Measurements from ENCODE around the gene PLAAT1. TPM values are rescaled to one million over a fixed set of nuclear protein-coding genes. Genes with fewer than 3 reads are reported as not detected.

Gene PLAAT1
- total RNA-seq, 1 donor from 2014 or later, result 0.96 TPM

GRCh38 chr3:193228206-193228605 is 12.8 kb upstream of the PLAAT1 start:
- intact Hi-C loops (cut with DNase I), result no loop called here
- Histone ChIP-seq H3K9me3 (no peaks in the 10 kb centered on the region), H3K27me3 (peaks cover 4% of the 10 kb centered on the region), H3K4me1 (no peaks in the 10 kb centered on the region), H3K4me3 (no peak overlapping the region), H3K27ac (no peak overlapping the region), H3K36me3 (no peaks in the 10 kb centered on the region)
- TF ChIP-seq CTCF (IDR thresholded peaks at IDR 0.05), result no peak
- DNase-seq, result no peak
- ATAC-seq, result no peak

DNA sequence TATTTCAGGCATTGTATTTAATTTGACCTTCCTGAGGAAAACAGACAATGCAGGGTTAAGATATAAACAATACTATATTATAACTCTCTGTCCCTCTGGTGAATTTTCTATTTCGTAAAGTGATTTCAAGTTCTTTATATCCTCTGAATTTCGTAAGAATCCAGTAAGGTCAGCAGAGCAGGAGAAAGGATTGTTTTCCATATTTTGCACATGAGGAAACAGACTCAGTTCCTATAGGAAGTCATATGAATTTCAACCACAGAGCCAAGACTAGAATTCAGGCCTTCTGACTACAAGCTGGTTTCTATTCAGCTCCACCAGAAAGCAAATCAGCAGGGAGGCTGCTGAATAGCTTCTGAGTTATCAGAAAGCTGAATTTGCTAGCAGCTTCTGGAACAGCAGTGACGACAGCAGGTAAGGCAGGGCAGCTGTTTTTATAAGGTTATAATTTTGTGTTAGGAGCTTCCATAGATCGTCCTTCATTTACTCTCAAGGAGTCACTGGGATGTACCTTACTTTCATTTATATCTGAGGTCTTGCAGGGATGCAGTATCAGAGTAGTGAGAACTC is 11.1 kb upstream of the PLAAT1 start:
- ATAC-seq (no peak), DNase-seq (no peak)
- H3K4me1 ChIP-seq, result no peaks in the 10 kb centered on the region
- H3K36me3 ChIP-seq, result no peaks in the 10 kb centered on the region
- no peak overlapping the region for H3K27ac ChIP-seq
- no peaks in the 10 kb centered on the region for H3K9me3 ChIP-seq
- peaks cover 4% of the 10 kb centered on the region for H3K27me3 ChIP-seq
- H3K4me3 ChIP-seq, result no peak overlapping the region
- TF ChIP-seq CTCF (IDR thresholded peaks at IDR 0.05), result no peak
- intact Hi-C loops (cut with DNase I), result no loop called here

DNA sequence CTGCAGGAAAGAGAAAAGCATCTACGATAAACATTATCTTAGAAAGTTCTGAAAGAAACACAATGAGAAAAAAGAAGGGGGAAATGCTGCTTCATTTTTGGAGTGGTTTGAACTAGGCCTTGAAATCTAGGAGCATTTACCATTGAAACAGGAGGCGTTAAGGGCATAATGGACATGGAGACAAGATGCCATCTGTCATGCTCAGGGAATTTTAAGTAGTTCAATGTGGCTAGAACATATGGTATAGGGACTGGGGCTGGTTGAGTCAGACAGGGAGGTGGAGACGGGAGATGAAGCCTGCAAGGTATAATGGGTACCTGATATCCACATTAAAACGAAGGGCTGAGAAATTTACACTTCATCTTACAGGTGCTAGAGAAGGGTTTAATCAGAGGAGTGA is 10.4 kb upstream of the PLAAT1 start:
- intact Hi-C loops (cut with DNase I), result no loop called here
- no peaks in the 10 kb centered on the region for H3K36me3 ChIP-seq
- ATAC-seq (no peak), DNase-seq (no peak)
- no peaks in the 10 kb centered on the region for H3K9me3 ChIP-seq
- H3K27ac ChIP-seq, result no peak overlapping the region
- TF ChIP-seq CTCF (IDR thresholded peaks at IDR 0.05), result no peak
- peaks cover 4% of the 10 kb centered on the region for H3K27me3 ChIP-seq
- H3K4me1 ChIP-seq, result no peaks in the 10 kb centered on the region
- no peak overlapping the region for H3K4me3 ChIP-seq

DNA sequence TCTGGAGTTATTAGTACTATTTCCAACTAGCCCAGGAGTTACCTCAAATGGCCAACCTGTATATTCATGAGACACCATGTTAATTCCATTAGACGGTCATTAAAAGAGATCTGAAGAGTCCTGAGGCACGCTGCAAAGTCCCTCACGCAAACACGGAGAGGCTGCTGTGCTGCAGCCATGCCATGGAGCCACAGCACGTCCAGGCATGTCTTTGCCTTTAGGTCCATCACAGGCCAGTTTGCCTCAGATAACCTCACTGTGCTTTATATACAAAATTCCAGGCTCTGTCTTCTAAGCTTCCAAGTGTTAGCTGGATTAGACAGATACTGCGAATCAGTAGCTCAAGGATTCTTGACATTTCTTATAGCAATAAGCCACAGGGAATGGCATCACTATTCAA is 9.8 kb upstream of the PLAAT1 start:
- Histone ChIP-seq H3K4me3 (no peak overlapping the region), H3K36me3 (no peaks in the 10 kb centered on the region), H3K4me1 (no peaks in the 10 kb centered on the region), H3K27ac (no peak overlapping the region), H3K27me3 (peaks cover 4% of the 10 kb centered on the region), H3K9me3 (no peaks in the 10 kb centered on the region)
- no peak for TF ChIP-seq CTCF (IDR thresholded peaks at IDR 0.05)
- no peak for DNase-seq
- no peak for ATAC-seq
- intact Hi-C loops (cut with DNase I), result no loop called here

DNA sequence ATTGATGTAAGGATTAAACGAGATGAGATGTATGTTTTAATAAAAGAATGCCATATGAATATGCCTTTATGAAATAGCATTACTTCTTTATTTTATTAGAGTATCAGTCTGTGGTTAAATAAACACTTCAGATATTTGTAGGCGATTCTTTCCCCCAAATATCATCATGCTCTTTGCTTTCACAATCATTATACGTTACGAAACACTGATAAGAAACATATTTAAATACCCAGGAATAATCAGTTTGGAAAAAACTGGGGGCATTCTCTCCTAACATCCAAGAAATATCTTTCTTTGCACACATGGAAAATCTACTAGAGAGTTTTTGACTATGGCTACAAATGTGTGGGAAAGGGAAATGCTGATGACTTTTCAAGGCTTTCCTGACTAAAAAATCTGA is 4.4 kb upstream of the PLAAT1 start:
- H3K9me3 ChIP-seq, result no peaks in the 10 kb centered on the region
- ATAC-seq (no peak), DNase-seq (no peak)
- H3K36me3 ChIP-seq, result no peaks in the 10 kb centered on the region
- no peak overlapping the region for H3K27ac ChIP-seq
- intact Hi-C loops (cut with DNase I), result no loop called here
- no peaks in the 10 kb centered on the region for H3K4me1 ChIP-seq
- peaks cover 6% of the 10 kb centered on the region for H3K27me3 ChIP-seq
- no peak for TF ChIP-seq CTCF (IDR thresholded peaks at IDR 0.05)
- no peak overlapping the region for H3K4me3 ChIP-seq

DNA sequence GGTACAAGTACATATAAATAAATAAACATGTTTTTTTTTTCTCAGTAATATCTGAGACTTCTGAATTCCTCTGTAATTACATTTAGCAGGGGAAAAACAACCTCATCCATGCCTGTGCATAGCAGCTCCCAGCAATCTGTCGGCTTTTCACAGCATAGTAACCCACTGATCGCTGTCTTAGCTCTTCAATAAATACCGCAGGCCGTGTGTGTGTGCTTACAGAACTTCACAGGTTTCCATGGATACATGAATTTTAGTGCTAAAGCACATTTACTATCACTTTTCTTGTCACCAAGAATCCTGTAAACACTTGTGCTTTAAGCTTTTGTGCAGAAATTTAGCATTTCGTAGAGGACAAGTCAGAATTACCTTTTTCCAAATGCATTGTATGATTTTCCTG is 4.0 kb upstream of the PLAAT1 start:
- no peak for ATAC-seq
- intact Hi-C loops (cut with DNase I), result no loop called here

More for the DNA sequence above, 4.0 kb upstream of the PLAAT1 start:
- Histone ChIP-seq H3K4me1 (no peaks in the 10 kb centered on the region), H3K27me3 (peaks cover 9% of the 10 kb centered on the region), H3K4me3 (no peak overlapping the region), H3K27ac (no peak overlapping the region), H3K36me3 (no peaks in the 10 kb centered on the region), H3K9me3 (no peaks in the 10 kb centered on the region)
- no peak for TF ChIP-seq CTCF (IDR thresholded peaks at IDR 0.05)
- no peak for DNase-seq

Measured in upper lobe of right lung (tissue), 1 donor.